HepG2 (cell line): Measurements from ENCODE around the gene TTC28. TPM values are rescaled to one million over a fixed set of nuclear protein-coding genes. Genes with fewer than 3 reads are reported as not detected.
"Not testable (repeated sequence)": the region's sequence is repeated elsewhere in the genome, so short reads cannot be mapped to it uniquely, and the experiment has no call there.

Source experiments
- ATAC-seq: fragments of 200-7000 bp; cut with Tn5 transposase; 3 replicates; pipeline ENCODE4 v1.9.1; 2020; ENCODE audit warnings: mild to moderate bottlenecking, moderate library complexity
- BruUV-seq: library from RNA; stranded (reverse); fragments of 400-500 nt; replicated peaks from 2 replicates; lab custom pipeline; 2021; lab: Mats Ljungman, UMichigan
- CTCF ChIA-PET: fragments of 300-600 bp; formaldehyde crosslinking; extraction: SDS; loops from one replicate; lab custom pipeline; 2021; ENCODE audit warnings: low total read pairs, inconsistent platforms, low intra/inter-chr PET ratio; lab: Yijun Ruan, JAX
- POLR2A ChIA-PET: fragments of 350-600 bp; sonication (Branson Sonifier 250); formaldehyde crosslinking; loops from one replicate; lab custom pipeline; 2020; ENCODE audit warnings: antibody characterized with exemption, inconsistent platforms; lab: Yijun Ruan, JAX
- DNase-seq: peaks from one replicate; pipeline ENCODE4 v3.0.0-alpha.2; 2015; ENCODE audit warnings: low spot score
- FAIRE-seq: peaks from 3 replicates; lab custom pipeline; 2011; peaks lifted over from hg19 to GRCh38; lab: Jason Lieb, UNC
- H2AFZ ChIP-seq: one replicate; pipeline ENCODE4 v1.6.1; 2011; ENCODE audit warnings: low read length, inconsistent platforms
- H3K27ac ChIP-seq: fragments of 300-600 bp; 3 replicates; pipeline ENCODE4 v1.8.0; 2011; ENCODE audit warnings: mixed run types, mild to moderate bottlenecking, mixed read lengths, low read length, inconsistent platforms; ENCODE audit not compliant: insufficient read depth; ENCODE audit errors: extremely low read length
- H3K27me3 ChIP-seq, 2 experiments: fragments of 200-600 bp in 1 of 2; 2 replicates in 1 of 2; 3 replicates in 1 of 2; pipeline versions ENCODE4 v1.6.0 to v1.8.0; 2011; ENCODE audit warnings: low read length in 2 of 2, mild to moderate bottlenecking in 2 of 2, moderate library complexity in 2 of 2, inconsistent platforms in 1 of 2; ENCODE audit not compliant: insufficient read depth in 2 of 2, control insufficient read depth in 1 of 2
- H3K36me3 ChIP-seq, 2 experiments: fragments of 200-600 bp in 1 of 2; replicated peaks in 1 of 2; 2 replicates in 1 of 2; 3 replicates in 1 of 2; pipeline versions ENCODE4 v1.5.1 to v1.8.0; 2011; ENCODE audit warnings: low read length in 2 of 2, inconsistent platforms in 1 of 2; ENCODE audit not compliant: insufficient read depth in 2 of 2, control insufficient read depth in 1 of 2
- H3K4me1 ChIP-seq: 2 replicates; pipeline ENCODE4 v1.5.1; 2012; ENCODE audit warnings: low read length, inconsistent platforms; ENCODE audit not compliant: insufficient read depth
- H3K4me2 ChIP-seq: 2 replicates; pipeline ENCODE4 v1.6.0; 2011; ENCODE audit warnings: low read depth, low read length, inconsistent platforms
- H3K4me3 ChIP-seq, 3 experiments: fragments of 200-600 bp in 1 of 3; sonication (generic), shearing (Covaris generic) in 1 of 3; replicated peaks in 1 of 3; 2 replicates each; pipeline ENCODE4 v1.5.1; 2011 to 2016; ENCODE audit warnings: low read length in 3 of 3, inconsistent platforms in 2 of 3, low read depth in 2 of 3, mild to moderate bottlenecking in 2 of 3, control low read depth in 1 of 3, mixed read lengths in 1 of 3; ENCODE audit not compliant: insufficient read depth in 1 of 3
- H3K79me2 ChIP-seq: one replicate; pipeline ENCODE4 v1.6.1; 2011; ENCODE audit warnings: low read length, inconsistent platforms; ENCODE audit not compliant: insufficient read depth
- H3K9ac ChIP-seq: 2 replicates; pipeline ENCODE4 v1.6.0; 2011; ENCODE audit warnings: mild to moderate bottlenecking, low read depth, low read length, inconsistent platforms; ENCODE audit not compliant: insufficient read depth
- H3K9me3 ChIP-seq: 2 replicates; pipeline ENCODE4 v1.5.1; 2012; ENCODE audit warnings: mild to moderate bottlenecking, low read length
- H4K20me1 ChIP-seq: 2 replicates; pipeline ENCODE4 v1.6.0; 2011; ENCODE audit warnings: inconsistent platforms, mild to moderate bottlenecking, low read length, moderate library complexity; ENCODE audit not compliant: insufficient read depth
- BRCA1 ChIP-seq: sonication (generic); formaldehyde crosslinking; IDR thresholded peaks from 2 replicates; pipeline ENCODE4 v1.4.0; 2020; ENCODE audit warnings: missing genetic modification reagents
- CENPX ChIP-seq: sonication (generic); formaldehyde crosslinking; IDR thresholded peaks from 2 replicates; pipeline ENCODE4 v1.9.0; 2021; ENCODE audit warnings: mild to moderate bottlenecking, missing genetic modification reagents, moderate library complexity
- HHEX ChIP-seq: IDR thresholded peaks from 2 replicates; pipeline ENCODE4 v1.6.1; 2016; ENCODE audit warnings: control low read depth
- STAG1 ChIP-seq: sonication (generic); formaldehyde crosslinking; IDR thresholded peaks from 2 replicates; pipeline ENCODE4 v1.4.0; 2020; ENCODE audit warnings: missing genetic modification reagents
- SUZ12 ChIP-seq: fragments of 150-350 bp; IDR thresholded peaks from 2 replicates; pipeline ENCODE4 v1.6.1; 2014; ENCODE audit warnings: low read depth, low read length
- TCF7L2 ChIP-seq: IDR thresholded peaks from 2 replicates; pipeline ENCODE4 v1.6.1; 2011; ENCODE audit warnings: mild to moderate bottlenecking, low read depth, low read length, moderate library complexity
- ZEB1 ChIP-seq: IDR thresholded peaks from 2 replicates; pipeline ENCODE4 v1.6.1; 2012; ENCODE audit warnings: mild to moderate bottlenecking, low read depth, inconsistent platforms; ENCODE audit not compliant: insufficient replicate concordance
- ZFP36 ChIP-seq: fragments of 150-350 bp; IDR thresholded peaks from 2 replicates; pipeline ENCODE4 v1.6.1; 2018; ENCODE audit warnings: borderline replicate concordance, low read length, low read depth; ENCODE audit not compliant: partially characterized antibody
- ZNF432 ChIP-seq: sonication (generic); formaldehyde crosslinking; IDR thresholded peaks from 2 replicates; pipeline ENCODE4 v1.5.0; 2020; ENCODE audit warnings: missing genetic modification reagents, mild to moderate bottlenecking, borderline replicate concordance
- ZNF615 ChIP-seq: sonication (generic); formaldehyde crosslinking; IDR thresholded peaks from 2 replicates; pipeline ENCODE4 v1.5.0; 2020; ENCODE audit warnings: mild to moderate bottlenecking, missing genetic modification reagents, borderline replicate concordance
- ZSCAN31 ChIP-seq: sonication (generic); formaldehyde crosslinking; IDR thresholded peaks from 2 replicates; pipeline ENCODE4 v1.5.0; 2020; ENCODE audit warnings: low read depth, mild to moderate bottlenecking, missing genetic modification reagents
- WGBS: methylation state at CpG from one replicate; pipeline ENCODE4 v1.1.6; 2017; ENCODE audit warnings: low lambda C conversion rate; 5-methylcytosine and 5-hydroxymethylcytosine counted together
- in situ Hi-C: cut with HindIII; loops from 2 replicates; pipeline ENCODE4 v1.10.0; 2017; ENCODE audit warnings: low pct_unique_long_range_greater_than_20kb; ENCODE audit not compliant: extremely low pct_ligation_motif_present
- intact Hi-C: fragments of 100-400 bp; cut with micrococcal nuclease; formaldehyde crosslinking; loops from one replicate; pipeline ENCODE4 v1.10.0; 2022; ENCODE audit not compliant: unreplicated experiment
- polyA plus RNA-seq, 8 experiments: library from polyadenylated mRNA; depleted of rRNA in 3 of 8; stranded (reverse) in 7 of 8; unstranded in 1 of 8; fragments of >200 nt; fragmentation: Illumina TruSeq in 4 of 8; extraction: Trizol in 4 of 8; gene quantifications; 2 replicates each; pipeline versions ENCODE4 v1.2.1 to v1.2.3, GENCODE V29; 2011 to 2016; ENCODE audit warnings: low read depth in 4 of 8, missing spikeins in 1 of 8, mixed read lengths in 1 of 8; ENCODE audit not compliant: insufficient read depth in 1 of 8
- total RNA-seq, 5 experiments: library from RNA; depleted of rRNA; stranded (reverse); fragments of >200 nt; fragmentation: Illumina TruSeq; extraction: Trizol; gene quantifications; 2 replicates each; pipeline ENCODE4 v1.2.3, GENCODE V29; 2016; ENCODE audit warnings: low read depth in 1 of 5

Gene TTC28
- total and polyA plus RNA-seq, 2 of the 13 experiments (the other 11 are each of a cell fraction or from before 2014, with no cell fraction given), result 4.2 to 13.1 TPM

DNA sequence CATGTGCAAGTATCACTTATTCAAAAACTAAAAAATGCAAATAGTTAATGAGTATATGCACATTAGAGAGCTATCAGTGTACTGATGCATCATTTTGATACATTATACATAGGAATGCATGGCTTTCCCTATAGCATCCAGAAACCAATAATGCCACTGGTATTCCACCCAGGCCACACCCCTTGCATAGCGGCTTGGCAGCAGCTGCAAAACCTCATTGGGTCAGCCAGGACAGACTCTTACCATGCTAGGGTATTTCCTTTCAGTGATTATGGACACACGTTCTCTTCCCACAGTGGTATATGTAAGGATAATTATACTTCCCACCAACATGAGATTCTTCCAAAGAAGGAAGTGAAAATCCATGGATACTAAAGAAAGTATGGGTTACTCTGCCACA, 614.7 kb downstream of the TTC28 start:
- TF ChIP-seq CENPX (CRISPR knock-in tag), result no peak
- no peak for TF ChIP-seq ZSCAN31 (CRISPR knock-in tag)
- no peak for TF ChIP-seq ZFP36
- no peak for TF ChIP-seq BRCA1 (CRISPR knock-in tag)
- TF ChIP-seq, all 625 proteins: peak for 0
- H4K20me1 ChIP-seq, result no peaks in the 10 kb centered on the region
- ATAC-seq (no peak), DNase-seq (no peak), FAIRE-seq (no peak)
- ChIA-PET POLR2A (no interaction called here), CTCF (no interaction called here)
- H3K9ac ChIP-seq, result no peak overlapping the region
- no peaks in the 10 kb centered on the region for H3K27me3 ChIP-seq
- in situ Hi-C loops, result no loop called here
- intact Hi-C loops, result no loop called here
- no peak overlapping the region for H3K4me3 ChIP-seq
- H3K27ac ChIP-seq, result no peak overlapping the region
- no peak overlapping the region for H3K4me2 ChIP-seq
- no peaks in the 10 kb centered on the region for H3K4me1 ChIP-seq
- H3K36me3 ChIP-seq, result 0 out of 5 replicates have a peak, but pooled peaks cover 0 to 8% of the 10 kb centered on the region in 2 experiments
- no TSS peak for BruUV-seq
- H2AFZ ChIP-seq, result no peak overlapping the region
- H3K79me2 ChIP-seq, result no peaks in the 10 kb centered on the region
- no peaks in the 10 kb centered on the region for H3K9me3 ChIP-seq
- WGBS, result 91% methylated on average over 2 of the region's 2 CpGs

DNA sequence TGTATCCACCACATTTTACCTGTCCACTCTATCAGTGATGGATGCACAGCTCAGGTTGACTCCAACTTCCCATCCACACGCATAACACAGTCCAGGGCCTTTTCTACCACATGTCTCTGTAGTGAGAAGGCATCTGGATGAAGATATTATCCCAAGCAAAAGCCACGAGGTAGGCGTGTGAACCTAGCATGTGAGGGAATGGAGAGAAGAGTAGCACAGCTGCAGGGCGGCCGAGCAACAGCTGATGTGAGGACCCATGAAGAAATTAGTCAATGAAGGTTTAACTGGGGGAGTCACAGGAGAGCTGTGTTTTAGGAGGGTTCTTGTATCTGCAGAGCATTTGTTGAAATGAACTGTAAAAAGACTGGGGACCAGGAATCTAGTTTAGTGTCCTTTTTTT, 616.0 kb downstream of the TTC28 start:
- ChIA-PET CTCF (no interaction called here), POLR2A (no interaction called here)

DNA sequence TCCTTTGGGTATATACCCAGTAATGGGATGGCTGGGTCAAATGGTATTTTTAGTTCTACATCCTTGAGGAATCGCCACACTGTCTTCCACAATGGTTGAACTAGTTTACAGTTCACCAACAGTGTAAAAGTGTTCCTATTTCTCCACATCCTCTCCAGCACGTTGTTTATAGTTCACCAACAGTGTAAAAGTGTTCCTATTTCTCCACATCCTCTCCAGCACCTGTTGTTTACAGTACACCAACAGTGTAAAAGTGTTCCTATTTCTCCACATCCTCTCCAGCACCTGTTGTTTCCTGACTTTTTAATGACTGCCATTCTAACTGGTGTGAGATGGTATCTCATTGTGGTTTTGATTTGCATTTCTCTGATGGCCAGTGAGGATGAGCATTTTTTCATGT, 619.0 kb downstream of the TTC28 start:
- in situ Hi-C loops, H3K4me1 ChIP-seq, H3K27ac ChIP-seq, H4K20me1 ChIP-seq, intact Hi-C loops, DNase-seq, ATAC-seq, H3K4me3 ChIP-seq, H3K36me3 ChIP-seq, H2AFZ ChIP-seq, H3K27me3 ChIP-seq, CTCF ChIA-PET, H3K4me2 ChIP-seq, BruUV-seq, FAIRE-seq, H3K9me3 ChIP-seq, POLR2A ChIA-PET, H3K9ac ChIP-seq, H3K79me2 ChIP-seq: not testable (repeated sequence)
- WGBS, result 97% methylated on average over 2 of the region's 2 CpGs

More for the DNA sequence above, 616.0 kb downstream of the TTC28 start:
- Histone ChIP-seq H3K9me3 (no peaks in the 10 kb centered on the region), H3K36me3 (0 out of 5 replicates have a peak, but pooled peaks cover 0 to 8% of the 10 kb centered on the region in 2 experiments), H3K27ac (no peak overlapping the region), H3K27me3 (no peaks in the 10 kb centered on the region), H3K4me2 (no peak overlapping the region)
- no peak for ATAC-seq
- intact Hi-C loops, result no loop called here
- TF ChIP-seq ZEB1, result no peak
- no peak for TF ChIP-seq HHEX (CRISPR knock-in tag)
- TF ChIP-seq SUZ12, result no peak
- no peak for TF ChIP-seq ZNF432 (CRISPR knock-in tag)
- TF ChIP-seq TCF7L2, result no peak
- TF ChIP-seq ZNF615, result no peak
- no peak for TF ChIP-seq STAG1 (CRISPR knock-in tag)
- TF ChIP-seq, all 625 proteins: peak for 0
- H4K20me1 ChIP-seq, result no peaks in the 10 kb centered on the region
- BruUV-seq, result no TSS peak
- WGBS, result 95% methylated on average over 5 of the region's 5 CpGs
- H3K9ac ChIP-seq, result no peak overlapping the region
- no peak for FAIRE-seq
- H3K79me2 ChIP-seq, result no peaks in the 10 kb centered on the region
- H3K4me1 ChIP-seq, result no peaks in the 10 kb centered on the region
- no peak overlapping the region for H3K4me3 ChIP-seq
- in situ Hi-C loops, result no loop called here
- DNase-seq, result no peak
- H2AFZ ChIP-seq, result no peak overlapping the region
